Smooth muscle cell (in vitro differentiated cells): ENCODE data around the gene RBM6. TPM values are rescaled to one million over a fixed set of nuclear protein-coding genes. Genes with fewer than 3 reads are reported as not detected.

Source experiments
- DNase-seq: peaks from one replicate; lab custom pipeline; 2025; ENCODE audit not compliant: unreplicated experiment; lab: John Stamatoyannopoulos, UW
- H2AFZ ChIP-seq: fragments of 200-600 bp; sonication (generic); 2 replicates; pipeline ENCODE4 v1.6.0; 2016; ENCODE audit warnings: antibody characterized with exemption, low read depth, mild to moderate bottlenecking
- H3F3A ChIP-seq: fragments of 200-600 bp; sonication (generic); 2 replicates; pipeline ENCODE4 v1.6.0; 2017; ENCODE audit warnings: antibody characterized with exemption, low read depth
- H3K27ac ChIP-seq: fragments of 200-600 bp; sonication (generic); 2 replicates; pipeline ENCODE4 v1.5.1; 2016; ENCODE audit warnings: low read depth, mild to moderate bottlenecking
- H3K27me3 ChIP-seq: fragments of 200-600 bp; sonication (generic); 2 replicates; pipeline ENCODE4 v1.6.1; 2016; ENCODE audit warnings: low read depth, mild to moderate bottlenecking
- H3K36me3 ChIP-seq: fragments of 200-600 bp; sonication (generic); 2 replicates; pipeline ENCODE4 v1.5.1; 2016; ENCODE audit warnings: low read depth
- H3K4me1 ChIP-seq: fragments of 200-600 bp; sonication (generic); 2 replicates; pipeline ENCODE4 v1.5.1; 2016; ENCODE audit warnings: low read depth
- H3K4me2 ChIP-seq: fragments of 200-600 bp; sonication (generic); 2 replicates; pipeline ENCODE4 v1.6.0; 2016; ENCODE audit warnings: mild to moderate bottlenecking
- H3K4me3 ChIP-seq: fragments of 200-600 bp; sonication (generic); 2 replicates; pipeline ENCODE4 v1.5.1; 2016; ENCODE audit warnings: mild to moderate bottlenecking
- H3K79me2 ChIP-seq: fragments of 200-600 bp; sonication (generic); 2 replicates; pipeline ENCODE4 v1.6.0; 2016; ENCODE audit warnings: low read depth, mild to moderate bottlenecking
- H3K9ac ChIP-seq: fragments of 200-600 bp; sonication (generic); 2 replicates; pipeline ENCODE4 v1.6.0; 2016; ENCODE audit warnings: low read depth
- H3K9me3 ChIP-seq: fragments of 200-600 bp; sonication (generic); replicated peaks from 2 replicates; pipeline ENCODE4 v1.5.1; 2016; ENCODE audit warnings: low read depth
- H4K20me1 ChIP-seq: fragments of 200-600 bp; sonication (generic); 2 replicates; pipeline ENCODE4 v1.6.0; 2016; ENCODE audit warnings: low read depth
- CTCF ChIP-seq: fragments of 200-600 bp; sonication (generic); IDR thresholded peaks from 2 replicates; pipeline ENCODE4 v1.5.1; 2017; ENCODE audit warnings: borderline replicate concordance, mild to moderate bottlenecking, antibody characterized with exemption; ENCODE audit not compliant: insufficient read depth, poor library complexity, severe bottlenecking
- WGBS: methylation state at CpG from one replicate; pipeline ENCODE4 v1.1.7; 2016; ENCODE audit warnings: low lambda C conversion rate; 5-methylcytosine and 5-hydroxymethylcytosine counted together
- polyA plus RNA-seq: library from polyadenylated mRNA; unstranded; fragments of >200 nt; fragmentation: Nextera tagmentation; extraction: Ambion mirVana; gene quantifications from 2 replicates; pipeline ENCODE4 v1.2.1, GENCODE V29; 2016
- total RNA-seq: library from RNA; depleted of rRNA; stranded (reverse); fragments of >200 nt; gene quantifications from 2 replicates; pipeline ENCODE4 v1.2.3, GENCODE V29; 2014

Gene RBM6
- total and polyA plus RNA-seq, 2 experiments from 2014 or later: 41.7 to 45.6 TPM

GRCh38 chr3:50095352-50095998 lies 155.5 kb downstream of the RBM6 start:
- Histone ChIP-seq H4K20me1 (peaks cover 99% of the 10 kb centered on the region), H3K36me3 (peaks cover 45% of the 10 kb centered on the region)

DNA sequence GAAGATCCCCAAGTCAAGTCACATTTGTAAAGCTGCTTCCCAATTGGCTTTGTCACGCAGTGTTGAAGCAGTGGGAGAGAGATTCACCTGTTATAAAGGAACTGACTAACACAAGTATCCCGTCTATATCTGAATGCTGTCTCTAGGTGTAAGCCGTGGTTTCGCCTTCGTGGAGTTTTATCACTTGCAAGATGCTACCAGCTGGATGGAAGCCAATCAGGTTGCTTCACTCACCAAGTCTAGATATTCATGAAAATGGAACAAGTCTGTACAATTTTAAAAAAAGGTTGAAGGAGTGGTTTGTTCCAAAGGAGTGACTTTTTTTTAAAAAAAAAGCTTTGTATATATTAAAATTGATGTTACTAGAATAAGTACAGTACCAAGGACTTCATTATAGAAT lies 160.4 kb downstream of the RBM6 start:
- Histone ChIP-seq H3K36me3 (peaks cover 45% of the 10 kb centered on the region), H4K20me1 (peaks cover 99% of the 10 kb centered on the region), H3K4me1 (peaks cover 14% of the 10 kb centered on the region), H3K9ac (no peak overlapping the region), H3K4me2 (no peak overlapping the region), H3K4me3 (no peak overlapping the region), H3K27ac (no peak overlapping the region), H2AFZ (no peak overlapping the region), H3K79me2 (peaks cover 27% of the 10 kb centered on the region), H3K27me3 (no peaks in the 10 kb centered on the region), H3K9me3 (no peaks in the 10 kb centered on the region), H3F3A (peaks cover 24% of the 10 kb centered on the region)
- 91% methylated on average over 5 of the region's 5 CpGs for WGBS
- no peak for TF ChIP-seq CTCF
- DNase-seq: no peak

More at GRCh38 chr3:50095352-50095998, 155.5 kb downstream of the RBM6 start:
- Histone ChIP-seq H3K9me3 (no peaks in the 10 kb centered on the region), H3K4me1 (peaks cover 10% of the 10 kb centered on the region), H3K27ac (no peak overlapping the region), H3K9ac (no peak overlapping the region), H3K79me2 (peaks cover 68% of the 10 kb centered on the region), H3K4me2 (no peak overlapping the region), H3F3A (peaks cover 5% of the 10 kb centered on the region), H3K4me3 (no peak overlapping the region), H3K27me3 (no peaks in the 10 kb centered on the region), H2AFZ (no peak overlapping the region)
- TF ChIP-seq CTCF: no peak
- no peak for DNase-seq
- 98% methylated on average over 5 of the region's 5 CpGs for WGBS

DNA sequence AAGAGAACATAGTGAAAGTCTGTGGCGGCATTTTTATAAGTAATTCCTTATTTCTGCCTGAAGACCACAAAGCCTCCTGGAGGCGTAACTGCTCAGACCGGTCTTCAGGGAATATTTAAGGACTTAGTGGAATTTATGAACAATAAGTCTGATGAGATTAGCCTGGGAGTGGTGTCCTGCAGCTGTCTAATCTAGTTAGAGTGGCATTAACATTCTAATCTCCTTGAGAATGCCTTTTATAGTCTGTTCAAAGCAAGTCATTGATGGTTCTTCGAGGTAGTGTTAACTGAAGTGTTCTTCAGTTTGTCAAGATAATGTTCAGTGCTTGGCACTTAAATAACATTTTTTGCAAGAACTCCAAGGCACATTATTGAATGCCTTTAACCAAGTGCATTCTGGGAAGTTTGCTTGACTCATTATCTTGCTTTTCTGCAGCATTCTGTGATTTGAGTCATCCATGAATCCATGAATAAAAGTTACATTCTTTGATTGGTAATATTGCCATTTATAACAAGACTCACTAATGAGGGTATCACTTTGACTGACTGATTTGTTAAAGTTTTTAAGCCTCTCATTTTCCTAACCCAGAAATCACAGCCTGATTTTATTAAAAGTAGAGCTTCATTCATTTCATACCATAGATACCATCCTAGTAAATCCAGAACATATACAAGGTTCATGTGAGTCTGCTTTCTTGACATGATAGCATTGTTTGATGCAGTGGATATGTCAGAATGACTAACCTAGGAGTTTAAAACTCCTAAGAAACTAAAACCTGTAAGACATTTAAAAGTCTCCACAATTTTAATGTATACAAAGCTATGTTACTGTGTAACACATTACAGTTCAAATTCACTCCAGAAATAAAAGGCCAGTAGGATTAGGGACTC lies 161.3 kb downstream of the RBM6 start:
- H3K27me3 ChIP-seq: no peaks in the 10 kb centered on the region
- H3K79me2 ChIP-seq: peaks cover 19% of the 10 kb centered on the region
- no peak for TF ChIP-seq CTCF
- H3K9ac ChIP-seq: no peak overlapping the region
- no peak overlapping the region for H2AFZ ChIP-seq
- no peak for DNase-seq
- H4K20me1 ChIP-seq: peaks cover 99% of the 10 kb centered on the region
- WGBS: 48% methylated on average over 4 of the region's 4 CpGs
- H3K4me2 ChIP-seq: no peak overlapping the region
- H3F3A ChIP-seq: peaks cover 24% of the 10 kb centered on the region
- H3K9me3 ChIP-seq: no peaks in the 10 kb centered on the region
- H3K4me3 ChIP-seq: no peak overlapping the region
- H3K4me1 ChIP-seq: peaks cover 14% of the 10 kb centered on the region
- peaks cover 38% of the 10 kb centered on the region for H3K36me3 ChIP-seq
- peak overlapping the region; percentile 42 for H3K27ac ChIP-seq
